ENCODE measurements around the gene PHACTR1. TPM values are rescaled to one million over a fixed set of nuclear protein-coding genes. Genes with fewer than 3 reads are reported as not detected.
A peak's percentile ranks its signal among the peaks of the same experiment; 100 is the strongest.
"Not testable (repeated sequence)": the region's sequence is repeated elsewhere in the genome, so short reads cannot be mapped to it uniquely, and the experiment has no call there.

The PHACTR1 gene
- total RNA-seq, 1 donor from 2014 or later = 7.9 TPM

- intact Hi-C loops (cut with DNase I) = no loop called here
- DNase-seq (ENCODE audit: low spot score) = no peak
- ATAC-seq = no peak
Observed at GRCh38 chr6:13314806-13315205, 598.2 kb downstream of the PHACTR1 start.

DNA sequence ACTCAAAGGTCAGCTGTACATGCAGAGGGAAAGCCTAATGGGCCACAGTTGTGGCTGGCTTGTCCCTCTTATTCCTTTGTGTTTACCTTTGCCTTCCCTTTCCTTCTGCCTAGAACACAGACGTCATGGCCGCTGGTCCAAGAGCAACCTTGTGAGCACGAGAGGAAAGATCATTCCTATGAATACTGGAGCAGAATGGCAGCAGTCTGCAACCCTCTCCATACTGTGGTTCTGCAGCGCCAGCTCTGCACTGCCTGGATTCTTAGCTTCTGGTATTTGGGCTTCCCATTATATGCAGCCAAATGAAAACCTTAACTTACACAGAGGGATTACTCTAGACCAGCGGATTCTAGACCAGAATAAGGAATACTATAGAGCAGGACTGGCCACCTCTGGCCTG is 599.3 kb downstream of the PHACTR1 start:
- no peak for DNase-seq (ENCODE audit: low spot score)
- intact Hi-C loops (cut with DNase I) = no loop called here
- no peak for ATAC-seq

DNA sequence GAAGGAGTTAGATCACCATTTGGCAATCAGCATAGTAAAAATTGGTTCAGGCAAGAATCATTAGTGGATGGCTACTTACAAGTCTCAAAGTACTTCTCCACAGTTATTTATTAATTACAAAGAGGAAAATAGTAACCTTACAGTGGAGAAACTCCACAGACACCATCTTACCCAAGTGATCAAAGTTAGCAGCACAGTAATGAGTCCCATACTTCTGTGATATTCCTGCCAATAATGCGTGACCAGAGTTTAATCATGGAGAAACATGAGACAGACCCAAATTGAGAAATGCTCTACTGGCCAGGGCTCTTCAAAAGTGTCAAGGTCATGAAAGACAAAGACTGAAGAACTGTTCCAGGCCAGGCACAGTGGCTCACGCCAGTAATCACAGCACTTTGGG is 602.3 kb downstream of the PHACTR1 start:
- intact Hi-C loops (cut with DNase I) = no loop called here
- ATAC-seq = no peak
- no peak for DNase-seq (ENCODE audit: low spot score)

- intact Hi-C loops (cut with DNase I) = no loop called here
- DNase-seq (ENCODE audit: low spot score) (no peak), ATAC-seq (no peak)
Observed at GRCh38 chr6:13319891-13320564, 603.5 kb downstream of the PHACTR1 start.

DNA sequence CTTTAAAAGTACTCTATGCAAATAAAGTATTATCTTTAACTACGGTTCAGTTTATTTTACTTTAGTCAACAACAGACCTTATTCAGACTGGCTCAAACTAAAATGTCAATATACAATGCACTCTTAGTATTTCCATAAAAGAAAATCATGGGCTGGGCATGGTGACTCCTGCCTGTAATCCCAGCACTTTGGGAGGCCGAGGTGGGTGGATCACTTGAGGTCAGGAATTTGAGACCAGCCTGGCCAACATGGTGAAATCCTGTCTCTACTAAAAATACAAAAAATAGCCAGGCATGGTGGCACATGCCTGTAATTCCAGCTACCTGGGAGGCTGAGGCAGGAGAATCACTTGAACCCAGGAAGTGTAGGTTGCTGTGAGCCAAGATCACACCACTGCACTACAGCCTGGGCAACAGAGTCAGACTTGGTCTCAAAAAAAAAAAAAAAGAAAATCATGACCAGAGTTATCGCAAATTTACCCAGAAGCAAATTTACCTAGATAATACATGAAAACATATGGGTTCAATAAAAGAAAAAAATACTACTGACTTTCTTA is 609.5 kb downstream of the PHACTR1 start:
- DNase-seq (ENCODE audit: low spot score); ATAC-seq; intact Hi-C loops (cut with DNase I): not testable (repeated sequence)

DNA sequence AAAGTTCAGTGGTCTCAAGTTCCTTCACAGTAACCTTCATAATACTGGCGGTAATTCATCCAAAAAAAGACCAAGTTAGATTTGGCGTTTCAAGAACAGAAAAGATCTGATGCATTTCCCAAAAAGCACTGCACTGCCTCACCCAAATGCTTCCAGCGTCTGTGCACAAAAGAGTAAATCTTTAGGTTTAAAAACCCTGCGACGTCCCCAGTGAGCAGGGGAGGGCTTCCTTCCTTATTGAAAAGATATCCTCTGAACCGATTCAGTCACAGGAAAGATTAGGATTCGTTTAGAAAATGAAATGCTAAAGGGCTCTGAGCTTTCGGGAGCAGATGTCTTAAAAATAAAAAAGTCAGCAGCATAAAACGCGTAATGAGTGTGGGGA is 611.1 kb downstream of the PHACTR1 start:
- ATAC-seq = no peak
- no peak for DNase-seq (ENCODE audit: low spot score)
- intact Hi-C loops (cut with DNase I) = no loop called here

- intact Hi-C loops (cut with DNase I) = no loop called here
- ATAC-seq (peak; percentile 99), DNase-seq (ENCODE audit: low spot score) (peak; percentile 95)
Observed at GRCh38 chr6:13328076-13328874, 611.7 kb downstream of the PHACTR1 start, which contains the start of gene TBC1D7. Gene TBC1D7, minus strand, starts transcription at chr6:13328537. Its CDS starts 1,639 bp downstream, at chr6:13326898.

- intact Hi-C loops (cut with DNase I) = no loop called here
- no peak for ATAC-seq
- DNase-seq (ENCODE audit: low spot score) = no peak
Observed at GRCh38 chr6:13328875-13329183, 612.3 kb downstream of the PHACTR1 start.

DNA sequence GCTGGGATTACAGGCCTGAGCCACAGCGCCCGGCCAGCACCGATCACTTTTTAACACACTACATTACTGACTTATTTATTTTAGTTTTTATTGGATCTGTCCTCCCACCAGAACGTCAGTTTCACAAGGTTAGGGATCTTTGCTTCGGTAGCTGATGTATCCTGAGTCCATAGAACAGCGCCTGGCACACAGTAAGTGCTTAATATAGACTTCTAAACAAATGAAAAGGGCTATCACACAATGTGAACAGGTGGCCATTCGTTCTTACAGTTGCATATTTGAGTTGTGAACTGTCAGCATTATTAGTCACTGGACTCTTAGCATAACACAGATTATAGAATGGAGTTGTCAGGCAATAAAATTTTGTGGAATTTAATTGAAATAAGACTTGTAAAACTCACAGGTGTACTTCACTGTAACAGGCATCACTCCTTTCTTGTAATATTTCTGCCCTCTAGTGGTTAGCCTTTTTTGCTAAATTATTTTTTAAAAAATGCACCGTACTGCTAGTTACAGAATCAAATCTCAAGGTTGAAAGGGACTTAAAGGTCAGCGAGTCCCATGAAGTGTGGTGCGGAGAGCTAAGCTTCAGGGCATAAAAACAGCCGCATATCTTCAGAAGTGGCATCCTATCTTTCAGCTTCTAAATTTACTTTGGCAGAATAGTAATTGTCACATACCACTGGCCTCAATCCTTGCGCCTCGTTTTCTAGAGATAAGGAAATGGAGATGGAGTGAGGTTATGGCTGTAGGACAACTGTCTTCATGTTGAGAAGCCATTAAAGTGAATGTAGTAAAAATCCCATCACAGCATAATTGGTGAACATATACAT is 615.2 kb downstream of the PHACTR1 start:
- DNase-seq (ENCODE audit: low spot score) (no peak), ATAC-seq (no peak)
- intact Hi-C loops (cut with DNase I) = no loop called here

GRCh38 chr6:13332349-13332706 is 615.8 kb downstream of the PHACTR1 start:
- no peak for DNase-seq (ENCODE audit: low spot score)
- ATAC-seq = no peak
- intact Hi-C loops (cut with DNase I) = no loop called here

DNA sequence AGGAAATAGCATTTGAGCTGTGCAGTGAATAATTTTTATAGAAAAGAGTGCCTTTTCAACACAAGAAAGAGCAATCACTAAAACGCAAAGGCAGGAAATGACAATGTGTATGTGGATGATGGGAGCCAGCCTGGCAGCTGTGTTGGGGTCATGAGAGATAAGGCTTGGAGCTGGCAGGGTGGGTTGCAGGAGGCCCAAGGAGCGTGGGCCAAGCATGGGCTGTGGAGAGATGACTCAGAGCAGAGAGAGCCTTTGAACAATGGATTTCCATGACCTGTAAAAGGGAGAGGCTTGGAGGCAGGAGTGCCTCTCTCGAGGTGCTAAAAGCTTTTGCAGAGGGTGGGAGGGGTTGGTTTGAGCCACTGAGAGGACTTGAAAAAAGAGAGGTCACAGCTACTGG is 618.4 kb downstream of the PHACTR1 start:
- DNase-seq (ENCODE audit: low spot score) (no peak), ATAC-seq (no peak)
- intact Hi-C loops (cut with DNase I) = loop anchor here (1.0 kb wide), 1 partner anchor 199 kb away; no protein-coding TSS in a partner anchor

DNA sequence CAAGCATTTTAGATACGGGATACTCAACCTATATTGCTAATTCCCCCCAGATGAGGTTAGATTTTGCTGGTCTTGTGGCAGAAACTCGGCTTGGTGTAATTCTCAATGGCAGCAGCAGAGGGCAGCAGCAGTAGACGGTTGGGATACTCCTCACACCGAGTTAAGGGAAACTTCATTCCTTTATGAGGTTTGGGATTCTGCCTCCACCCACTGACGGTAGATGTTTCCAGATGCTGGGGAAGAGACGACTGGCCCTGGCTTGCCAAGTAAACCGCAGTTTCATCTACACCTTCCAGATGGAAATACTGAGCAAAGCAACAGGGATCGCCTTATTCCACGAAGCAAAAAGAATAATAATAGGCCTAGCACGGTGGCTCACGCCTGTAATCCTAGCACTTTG is 620.0 kb downstream of the PHACTR1 start:
- DNase-seq (ENCODE audit: low spot score) (peak; percentile 67), ATAC-seq (peak; percentile 96)
- intact Hi-C loops (cut with DNase I) = no loop called here

GRCh38 chr6:13338038-13338437 is 621.5 kb downstream of the PHACTR1 start:
- DNase-seq (ENCODE audit: low spot score) = no peak
- no peak for ATAC-seq
- intact Hi-C loops (cut with DNase I) = no loop called here

All from sciatic nerve (tissue), 2 donors.